GM18526 (cell line): ENCODE results near the gene FAM151A.

ENCODE experiments used
- POLR2A ChIP-seq: IDR thresholded peaks from 3 replicates; pipeline ENCODE4 v1.6.1; 2011; ENCODE audit not compliant: insufficient read length; ENCODE audit errors: extremely low read depth

FAM151A gene

GRCh38 chr1:54577612-54578011, 45.7 kb downstream of the FAM151A start:
- no peak for TF ChIP-seq POLR2A

DNA sequence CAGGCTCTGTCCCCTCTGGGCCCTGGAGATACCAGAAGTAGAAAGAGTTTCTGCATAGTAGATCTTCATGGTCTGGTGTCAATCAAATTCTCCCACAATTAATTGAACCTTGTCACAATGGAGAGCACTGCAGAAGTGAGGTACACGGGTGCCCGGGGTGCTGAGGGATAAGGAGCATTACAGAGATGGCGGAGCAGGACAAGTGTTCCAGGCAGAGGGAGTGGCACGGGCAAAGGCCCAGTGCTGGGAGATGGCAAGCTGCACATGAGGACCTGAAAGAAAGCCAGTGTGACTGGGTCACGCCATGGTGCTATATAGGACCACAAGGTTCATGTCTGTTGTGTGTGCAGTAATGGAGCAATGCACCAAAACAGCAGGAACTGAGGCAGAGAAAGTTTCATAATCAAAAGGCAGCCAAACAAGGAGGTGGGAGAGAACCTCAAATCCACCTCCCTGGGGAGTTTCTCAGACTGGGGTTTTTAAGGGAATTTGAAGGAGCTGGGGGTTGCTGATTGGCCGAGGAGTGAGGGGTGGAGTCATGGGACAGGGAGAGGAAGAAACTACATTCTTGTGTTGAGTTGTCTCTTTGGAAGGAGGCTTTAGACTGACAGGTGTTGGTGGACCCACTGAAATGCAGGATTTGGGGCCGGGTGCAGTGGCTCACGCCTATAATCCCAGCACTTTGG, 47.6 kb downstream of the FAM151A start:
- no peak for TF ChIP-seq POLR2A

DNA sequence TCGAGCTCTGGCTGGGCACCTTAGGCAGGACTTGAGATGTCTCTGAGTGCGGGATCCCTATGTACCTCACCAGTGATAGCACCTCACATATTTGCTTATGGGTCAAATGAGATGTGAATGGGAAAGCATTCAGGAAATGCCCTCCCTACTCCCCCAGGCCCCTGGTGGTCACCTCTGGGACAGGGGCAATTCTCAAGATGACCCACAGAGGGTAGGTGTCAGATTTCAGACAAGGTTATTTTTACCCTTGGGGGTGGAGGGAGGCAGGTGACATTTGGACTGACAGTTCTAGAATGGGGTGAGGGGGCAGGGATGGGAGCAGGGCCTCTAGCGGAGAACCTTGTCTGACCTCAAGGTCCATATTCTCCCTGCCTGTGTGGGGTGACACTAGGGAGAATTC, 48.2 kb downstream of the FAM151A start:
- no peak for TF ChIP-seq POLR2A

GRCh38 chr1:54574158-54574778, 49.1 kb downstream of the FAM151A start:
- TF ChIP-seq POLR2A = no peak

GRCh38 chr1:54572542-54572850, 50.8 kb downstream of the FAM151A start:
- TF ChIP-seq POLR2A = no peak

DNA sequence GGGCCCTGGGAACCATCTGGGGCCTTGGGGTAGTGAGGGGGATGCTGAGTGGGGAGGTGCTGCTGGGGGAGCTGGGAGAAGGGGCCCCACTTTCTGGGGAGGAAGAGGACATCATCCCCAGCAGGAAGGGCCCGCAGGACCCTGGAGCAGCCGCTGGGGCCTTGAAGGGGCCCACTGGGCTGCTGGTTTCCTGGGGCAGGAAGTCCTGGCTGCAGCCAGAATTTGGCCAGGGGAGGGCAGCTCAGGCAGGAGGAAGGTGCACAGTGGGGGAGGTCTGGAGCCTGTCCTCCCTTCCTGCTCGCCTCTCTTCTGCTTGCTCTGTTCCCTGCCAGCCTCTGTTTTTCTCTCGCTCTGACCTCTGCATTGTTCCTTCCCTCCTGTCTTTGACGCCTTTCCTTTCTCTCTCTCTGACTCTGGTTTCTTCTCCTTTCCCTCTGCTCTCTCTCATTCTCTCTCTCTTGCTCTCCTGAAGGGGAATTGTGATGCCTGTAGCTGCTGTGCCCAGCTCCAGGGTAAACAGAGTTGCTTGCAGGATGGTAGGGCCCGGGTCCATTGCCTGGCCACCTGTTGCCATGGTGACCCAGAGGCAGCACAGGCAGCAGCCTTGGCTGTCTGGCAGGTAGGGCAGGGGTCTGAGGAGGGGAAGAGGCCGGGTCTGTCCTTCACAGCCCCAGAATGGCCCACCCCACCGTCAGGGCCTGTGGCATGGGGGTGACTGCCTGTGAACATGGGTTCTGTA, 51.4 kb downstream of the FAM151A start:
- TF ChIP-seq POLR2A = no peak

- TF ChIP-seq POLR2A = no peak
These were observed 52.0 kb downstream of the FAM151A start for GRCh38 chr1:54571326-54571725.

DNA sequence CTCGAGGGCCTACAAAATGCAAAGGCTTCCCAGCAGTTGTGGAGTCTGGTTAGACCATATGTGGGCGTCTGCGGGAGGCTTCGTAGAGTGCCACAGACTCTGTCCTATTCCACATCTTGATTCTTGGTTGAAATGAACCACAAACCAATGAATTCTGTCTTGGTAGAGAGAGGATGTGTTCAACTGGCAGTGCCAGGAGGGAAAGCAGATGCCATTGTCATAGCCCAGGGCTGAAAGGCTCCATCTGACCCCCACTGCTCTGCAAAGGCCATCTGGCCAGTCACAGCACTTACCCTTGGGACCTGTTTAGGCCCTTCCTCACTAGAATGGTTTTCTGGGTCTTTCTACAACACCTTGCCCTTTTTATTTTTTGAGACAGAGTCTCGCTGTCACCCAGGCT, 53.2 kb downstream of the FAM151A start:
- no peak for TF ChIP-seq POLR2A

- TF ChIP-seq POLR2A = no peak
These were observed 54.0 kb downstream of the FAM151A start for GRCh38 chr1:54569339-54569738.

- no peak for TF ChIP-seq POLR2A
These were observed 55.4 kb downstream of the FAM151A start for GRCh38 chr1:54567961-54568360.

GRCh38 chr1:54566438-54567141, 56.7 kb downstream of the FAM151A start:
- TF ChIP-seq POLR2A = no peak

GRCh38 chr1:54565113-54565501, 58.2 kb downstream of the FAM151A start:
- TF ChIP-seq POLR2A = no peak

- no peak for TF ChIP-seq POLR2A
These were observed 58.8 kb downstream of the FAM151A start for GRCh38 chr1:54564312-54565112.

DNA sequence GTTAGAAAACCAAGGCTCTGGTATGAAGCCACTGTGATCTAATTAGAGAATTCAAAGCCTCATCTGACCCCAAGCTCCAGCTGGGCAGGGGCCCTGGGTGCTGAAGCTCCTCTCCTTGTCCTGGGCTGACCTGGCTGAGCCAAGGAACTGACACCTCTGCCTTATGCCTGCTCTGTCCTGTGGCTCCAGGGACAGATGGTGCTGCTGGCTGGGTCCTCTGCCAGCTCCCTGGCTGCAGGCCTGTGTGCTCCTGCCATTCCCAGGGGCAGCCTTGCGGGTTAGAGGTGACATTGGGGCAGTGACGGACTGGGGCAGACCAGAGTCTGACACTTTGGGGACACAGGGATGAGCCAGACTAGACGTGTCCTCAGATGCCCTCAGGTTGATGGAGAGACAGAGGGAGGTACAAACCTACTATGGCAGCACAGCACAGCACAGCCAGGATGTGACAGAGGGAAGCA, 63.5 kb downstream of the FAM151A start:
- no peak for TF ChIP-seq POLR2A
